CD4-positive, CD25-positive, alpha-beta regulatory T cell (primary cell): ENCODE results near the gene PPIP5K2. TPM values are rescaled to one million over a fixed set of nuclear protein-coding genes. Genes with fewer than 3 reads are reported as not detected.
A peak's percentile ranks its signal among the peaks of the same experiment; 100 is the strongest.
"Not testable (repeated sequence)": the region's sequence is repeated elsewhere in the genome, so short reads cannot be mapped to it uniquely, and the experiment has no call there.

ENCODE experiments used
- ATAC-seq, 2 donors: fragments of 150-1000 bp; cut with Tn5 transposase; one replicate each; pipeline ENCODE4 v1.10.0; 2021; ENCODE audit warnings: low read depth in 2 of 2, moderate number of reproducible peaks in 2 of 2, moderate library complexity in 1 of 2
- DNase-seq, 3 donors: peaks; one replicate each; pipeline versions ENCODE4 v3.0.0 to v3.0.0-alpha.2; 2012 to 2022; ENCODE audit warnings: mixed read lengths in 1 of 3
- H3K27ac ChIP-seq: one replicate; pipeline ENCODE4 v1.7.0; 2013; ENCODE audit warnings: mild to moderate bottlenecking, low read length; ENCODE audit not compliant: insufficient read depth, poor library complexity, severe bottlenecking
- H3K27me3 ChIP-seq: one replicate; pipeline ENCODE4 v1.7.0; 2013; ENCODE audit warnings: low read length; ENCODE audit not compliant: control insufficient read depth, insufficient read depth
- H3K36me3 ChIP-seq: one replicate; pipeline ENCODE4 v1.7.0; 2013; ENCODE audit warnings: mild to moderate bottlenecking, low read length, moderate library complexity; ENCODE audit not compliant: control insufficient read depth, insufficient read depth
- H3K4me1 ChIP-seq: 2 replicates; pipeline ENCODE4 v1.7.0; 2013; ENCODE audit warnings: mild to moderate bottlenecking, low read length; ENCODE audit not compliant: insufficient read depth, control insufficient read depth, poor library complexity, severe bottlenecking
- H3K4me3 ChIP-seq: one replicate; pipeline ENCODE4 v1.7.0; 2013; ENCODE audit warnings: low read depth, mild to moderate bottlenecking, low read length, moderate library complexity
- H3K9me3 ChIP-seq, 2 experiments: 1 replicate in 1 of 2; 2 replicates in 1 of 2; pipeline ENCODE4 v1.7.0; 2013; ENCODE audit warnings: low read length in 2 of 2, mild to moderate bottlenecking in 1 of 2, moderate library complexity in 1 of 2; ENCODE audit not compliant: control insufficient read depth in 2 of 2
- H3K27ac Mint-ChIP-seq, 3 donors: one replicate each; pipeline ENCODE4 v1.8.0; 2020 to 2022; ENCODE audit warnings: mild to moderate bottlenecking in 3 of 3, mixed read lengths in 3 of 3, moderate library complexity in 2 of 3
- H3K27me3 Mint-ChIP-seq: one replicate; pipeline ENCODE4 v1.8.0; 2022; ENCODE audit warnings: mild to moderate bottlenecking, mixed read lengths
- H3K36me3 Mint-ChIP-seq: one replicate; pipeline ENCODE4 v1.8.0; 2020; ENCODE audit warnings: mixed read lengths
- H3K4me1 Mint-ChIP-seq, 4 donors: one replicate each; pipeline ENCODE4 v1.8.0; 2020 to 2022; ENCODE audit warnings: mixed read lengths in 4 of 4, mild to moderate bottlenecking in 1 of 4
- H3K4me3 Mint-ChIP-seq, 4 donors: one replicate each; pipeline ENCODE4 v1.8.0; 2020 to 2022; ENCODE audit warnings: mild to moderate bottlenecking in 4 of 4, mixed read lengths in 4 of 4, moderate library complexity in 3 of 4
- H3K9me3 Mint-ChIP-seq, 7 donors: one replicate each; pipeline ENCODE4 v1.8.0; 2020 to 2022; ENCODE audit warnings: mixed read lengths in 7 of 7, mild to moderate bottlenecking in 3 of 7, moderate library complexity in 2 of 7
- polyA plus RNA-seq, 4 donors: library from polyadenylated mRNA; unstranded; fragments of 300-500 nt; fragmentation: Illumina TruSeq; gene quantifications; one replicate each; pipeline ENCODE4 v1.2.3, GENCODE V29; 2021
- total RNA-seq: library from RNA; stranded (reverse); gene quantifications from one replicate; pipeline ENCODE4 v1.2.3, GENCODE V29; 2022

Gene PPIP5K2
- total and polyA plus RNA-seq, 5 donors from 2014 or later, result 23.9 to 47.5 (median 24.3) TPM

DNA sequence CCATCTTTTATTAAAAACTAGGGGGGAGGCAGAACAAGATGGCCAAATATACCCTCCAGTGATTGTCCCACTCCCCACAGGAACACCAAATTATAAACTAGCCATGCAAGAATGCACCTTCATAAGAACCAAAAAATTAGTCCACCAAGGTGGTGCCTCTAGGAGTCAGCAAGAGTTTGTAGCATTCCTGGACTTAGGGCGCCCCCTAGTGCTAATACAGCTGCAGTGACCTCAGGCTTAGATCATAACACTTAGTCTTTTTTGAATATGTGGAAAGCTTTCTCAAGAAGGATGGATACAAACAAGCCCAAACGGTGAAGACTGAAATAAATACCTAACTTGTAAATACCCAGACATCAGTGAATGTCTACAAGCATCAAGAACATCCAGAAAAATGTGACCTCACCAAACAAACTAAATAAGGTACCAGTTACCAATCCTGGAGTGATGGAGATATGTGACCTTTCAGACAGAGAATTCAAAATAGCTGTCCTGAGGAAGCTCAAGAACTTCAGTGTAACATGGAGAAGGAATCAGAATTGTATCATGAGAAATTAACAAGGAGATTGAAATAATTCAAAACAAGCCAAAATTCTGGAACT lies 19.3 kb downstream of the PPIP5K2 start:
- ATAC-seq, result peak; percentile 91 to 94

DNA sequence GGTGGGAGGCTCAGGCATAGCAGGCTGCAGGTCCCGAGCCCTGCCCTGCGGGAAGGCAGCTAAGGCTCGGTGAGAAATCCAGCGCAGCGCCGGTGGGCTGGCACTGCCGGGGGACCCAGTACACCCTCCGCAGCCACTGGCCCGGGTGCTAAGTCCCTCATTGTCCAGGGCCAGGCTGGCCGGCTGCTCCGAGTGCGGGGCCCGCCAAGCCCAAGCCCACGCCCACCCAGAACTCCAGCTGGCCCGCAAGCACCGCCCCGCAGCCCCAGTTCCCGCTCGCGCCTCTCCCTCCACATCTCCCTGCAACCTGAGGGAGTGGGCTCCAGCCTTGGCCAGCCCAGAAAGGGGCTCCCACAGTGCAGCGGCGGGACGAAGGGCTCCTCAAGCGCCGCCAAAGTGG lies 22.0 kb downstream of the PPIP5K2 start:
- not testable (repeated sequence) for H3K27me3 Mint-ChIP-seq, H3K36me3 ChIP-seq, H3K4me1 Mint-ChIP-seq, ATAC-seq, H3K9me3 Mint-ChIP-seq, H3K9me3 ChIP-seq, H3K4me3 ChIP-seq, H3K4me1 ChIP-seq, H3K4me3 Mint-ChIP-seq, DNase-seq, H3K27ac Mint-ChIP-seq, H3K27me3 ChIP-seq, H3K27ac ChIP-seq
- H3K36me3 Mint-ChIP-seq, result peaks cover 23% of the 10 kb centered on the region

More for the DNA sequence above, 19.3 kb downstream of the PPIP5K2 start:
- Mint-ChIP-seq H3K9me3 (no peaks in the 10 kb centered on the region), H3K36me3 (peaks cover 20% of the 10 kb centered on the region), H3K4me3 (no peak overlapping the region), H3K27me3 (no peaks in the 10 kb centered on the region), H3K4me1 (peaks cover 6 to 12% (median 8%) of the 10 kb centered on the region in 4 donors), H3K27ac (peak overlapping the region in 1 of 3 donors; percentile 23)
- Histone ChIP-seq H3K9me3 (no peaks in the 10 kb centered on the region), H3K4me3 (no peak overlapping the region), H3K36me3 (peaks cover 13% of the 10 kb centered on the region), H3K4me1 (no peaks in the 10 kb centered on the region), H3K27me3 (no peaks in the 10 kb centered on the region), H3K27ac (no peak overlapping the region)
- DNase-seq, result peak; percentile 66 to 85 (median 81)

DNA sequence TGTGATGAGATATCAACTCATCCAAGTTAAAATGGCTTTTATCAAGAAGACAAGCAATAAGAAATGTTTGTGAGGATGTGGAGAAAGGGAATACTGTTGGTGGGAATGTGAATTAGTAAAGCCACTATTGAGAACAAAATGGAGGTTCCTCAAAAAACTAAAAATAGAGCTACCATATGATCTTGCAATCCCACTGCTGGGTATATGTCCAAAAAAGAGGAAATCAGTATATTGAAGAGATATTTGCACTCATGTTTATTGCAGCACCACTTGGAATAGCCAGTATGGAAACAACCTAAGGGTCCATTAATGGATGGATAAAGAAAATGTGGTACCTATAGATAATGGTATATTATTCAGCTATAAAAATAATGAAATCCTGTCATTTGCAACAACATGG lies 25.1 kb downstream of the PPIP5K2 start:
- no peaks in the 10 kb centered on the region for H3K9me3 Mint-ChIP-seq
- no peaks in the 10 kb centered on the region for H3K4me1 ChIP-seq
- DNase-seq (no peak), ATAC-seq (no peak)
- H3K9me3 ChIP-seq, result no peaks in the 10 kb centered on the region
- no peak overlapping the region for H3K27ac Mint-ChIP-seq
- H3K4me1 Mint-ChIP-seq, result peaks cover 0 to 2% (median 1%) of the 10 kb centered on the region in 4 donors
- H3K4me3 ChIP-seq, result no peak overlapping the region
- peaks cover 7% of the 10 kb centered on the region for H3K36me3 ChIP-seq
- no peaks in the 10 kb centered on the region for H3K27me3 ChIP-seq
- no peak overlapping the region for H3K27ac ChIP-seq
- H3K27me3 Mint-ChIP-seq, result no peaks in the 10 kb centered on the region
- H3K36me3 Mint-ChIP-seq, result peaks cover 14% of the 10 kb centered on the region
- H3K4me3 Mint-ChIP-seq, result no peak overlapping the region

DNA sequence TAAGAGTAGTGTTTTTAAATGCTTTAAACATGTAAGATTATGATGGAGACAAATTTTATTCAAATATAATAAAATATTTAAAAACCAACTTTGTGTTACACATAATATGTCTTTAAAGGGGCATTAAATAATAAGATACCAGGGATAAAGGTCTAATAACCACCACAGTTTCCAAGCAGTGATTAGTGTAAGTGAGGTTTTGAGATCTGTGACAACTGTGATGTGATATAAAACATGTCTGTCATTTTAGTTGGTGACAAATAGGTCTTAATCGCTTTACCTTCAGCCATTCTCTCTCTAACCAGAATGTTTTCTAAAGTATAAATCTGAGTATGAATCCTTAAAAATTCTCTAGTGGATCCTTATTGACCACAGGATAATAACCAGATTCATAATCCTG lies 28.1 kb downstream of the PPIP5K2 start:
- Mint-ChIP-seq H3K4me1 (peaks cover 0 to 2% (median 1%) of the 10 kb centered on the region in 4 donors), H3K36me3 (peaks cover 12% of the 10 kb centered on the region), H3K27me3 (no peaks in the 10 kb centered on the region), H3K9me3 (no peaks in the 10 kb centered on the region), H3K4me3 (no peak overlapping the region), H3K27ac (no peak overlapping the region)
- no peak for ATAC-seq
- no peak for DNase-seq
- no peaks in the 10 kb centered on the region for H3K27me3 ChIP-seq
- H3K4me1 ChIP-seq, result no peaks in the 10 kb centered on the region
- peaks cover 18% of the 10 kb centered on the region for H3K36me3 ChIP-seq
- no peak overlapping the region for H3K27ac ChIP-seq
- no peaks in the 10 kb centered on the region for H3K9me3 ChIP-seq
- H3K4me3 ChIP-seq, result no peak overlapping the region

DNA sequence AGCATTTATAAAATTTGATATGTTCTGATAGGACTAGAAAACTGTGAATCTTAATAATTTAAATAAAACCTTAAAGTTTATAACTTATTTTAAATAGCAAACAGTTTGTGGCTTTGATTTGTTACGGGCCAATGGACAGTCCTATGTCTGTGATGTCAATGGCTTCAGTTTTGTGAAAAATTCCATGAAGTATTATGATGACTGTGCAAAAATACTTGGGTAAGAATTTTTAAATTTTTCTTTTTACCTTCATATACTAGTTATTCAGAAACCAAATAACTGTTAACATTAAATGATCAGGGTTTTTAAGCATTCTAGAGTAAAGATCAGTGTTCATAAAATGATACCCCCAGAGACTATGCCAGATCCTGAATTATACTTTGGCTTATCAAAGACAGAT lies 31.1 kb downstream of the PPIP5K2 start:
- ATAC-seq, result no peak
- Histone ChIP-seq H3K27me3 (no peaks in the 10 kb centered on the region), H3K9me3 (no peaks in the 10 kb centered on the region), H3K4me1 (no peaks in the 10 kb centered on the region), H3K36me3 (peaks cover 29% of the 10 kb centered on the region), H3K27ac (no peak overlapping the region), H3K4me3 (no peak overlapping the region)
- Mint-ChIP-seq H3K9me3 (no peaks in the 10 kb centered on the region), H3K27ac (no peak overlapping the region), H3K36me3 (peaks cover 22% of the 10 kb centered on the region), H3K4me1 (peaks cover 0 to 6% (median 0%) of the 10 kb centered on the region in 4 donors), H3K4me3 (no peak overlapping the region), H3K27me3 (no peaks in the 10 kb centered on the region)
- no peak for DNase-seq

- no peaks in the 10 kb centered on the region for H3K4me1 ChIP-seq
- no peak overlapping the region for H3K4me3 ChIP-seq
- peak overlapping the region in 1 of 3 donors; percentile 56 for H3K27ac Mint-ChIP-seq
- H3K9me3 Mint-ChIP-seq, result no peaks in the 10 kb centered on the region
- no peak overlapping the region for H3K4me3 Mint-ChIP-seq
- peaks cover 27% of the 10 kb centered on the region for H3K36me3 ChIP-seq
- H3K27me3 ChIP-seq, result no peaks in the 10 kb centered on the region
- no peaks in the 10 kb centered on the region for H3K9me3 ChIP-seq
- no peak for DNase-seq
- H3K27ac ChIP-seq, result no peak overlapping the region
- no peaks in the 10 kb centered on the region for H3K27me3 Mint-ChIP-seq
- peaks cover 0 to 2% (median under 1%) of the 10 kb centered on the region in 4 donors for H3K4me1 Mint-ChIP-seq
- no peak for ATAC-seq
- peaks cover 47% of the 10 kb centered on the region for H3K36me3 Mint-ChIP-seq
Observed at GRCh38 chr5:103166706-103167105, 46.6 kb downstream of the PPIP5K2 start.

DNA sequence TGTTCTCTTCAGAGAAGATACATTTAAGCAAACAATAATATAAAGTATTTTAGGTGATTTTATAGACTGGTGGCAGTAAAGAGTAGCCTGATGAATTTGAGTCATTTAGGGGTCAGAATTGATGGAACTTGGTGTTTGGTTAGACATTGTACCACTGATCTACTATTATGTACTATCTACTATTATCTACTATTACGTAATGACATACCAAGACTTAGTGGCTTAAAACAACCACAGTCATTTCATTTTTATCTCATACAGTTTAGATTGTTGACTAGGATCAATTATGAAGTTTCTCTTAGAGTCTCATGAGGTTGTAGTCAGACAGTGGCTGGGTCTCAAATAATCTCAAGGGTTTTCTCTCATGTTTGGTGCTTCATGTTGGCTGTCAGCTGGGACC lies 54.0 kb downstream of the PPIP5K2 start:
- no peak for ATAC-seq
- no peak overlapping the region for H3K4me3 Mint-ChIP-seq
- Histone ChIP-seq H3K9me3 (no peaks in the 10 kb centered on the region), H3K36me3 (peaks cover 15% of the 10 kb centered on the region), H3K27ac (no peak overlapping the region), H3K4me3 (no peak overlapping the region), H3K27me3 (no peaks in the 10 kb centered on the region), H3K4me1 (no peaks in the 10 kb centered on the region)
- no peak overlapping the region for H3K27ac Mint-ChIP-seq
- H3K36me3 Mint-ChIP-seq, result peaks cover 27% of the 10 kb centered on the region
- DNase-seq, result no peak
- H3K4me1 Mint-ChIP-seq, result peaks cover 0 to 9% (median 0%) of the 10 kb centered on the region in 4 donors
- no peaks in the 10 kb centered on the region for H3K9me3 Mint-ChIP-seq
- no peaks in the 10 kb centered on the region for H3K27me3 Mint-ChIP-seq

DNA sequence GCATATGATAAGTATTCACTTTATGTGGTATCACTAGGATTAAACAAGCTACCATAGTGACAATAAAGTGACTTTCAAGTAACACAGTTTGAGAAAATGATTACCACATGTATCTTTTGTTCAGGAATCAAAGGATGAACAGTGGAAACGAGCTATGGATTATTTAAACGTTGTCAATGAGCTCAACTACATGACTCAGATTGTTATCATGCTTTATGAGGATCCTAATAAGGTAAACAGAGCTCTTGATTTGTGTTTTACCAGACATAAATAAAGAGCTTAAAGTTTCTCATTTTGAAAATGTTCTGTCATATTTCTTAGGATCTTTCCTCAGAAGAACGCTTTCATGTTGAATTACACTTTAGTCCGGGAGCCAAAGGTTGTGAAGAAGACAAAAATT lies 57.4 kb downstream of the PPIP5K2 start:
- Histone ChIP-seq H3K4me3 (no peak overlapping the region), H3K36me3 (peaks cover 39% of the 10 kb centered on the region), H3K4me1 (no peaks in the 10 kb centered on the region), H3K9me3 (no peaks in the 10 kb centered on the region), H3K27me3 (no peaks in the 10 kb centered on the region), H3K27ac (no peak overlapping the region)
- no peak for ATAC-seq
- H3K27ac Mint-ChIP-seq, result peak overlapping the region in 1 of 3 donors; percentile 48
- peaks cover 33% of the 10 kb centered on the region for H3K36me3 Mint-ChIP-seq
- no peaks in the 10 kb centered on the region for H3K9me3 Mint-ChIP-seq
- peaks cover 0 to 6% (median 2%) of the 10 kb centered on the region in 4 donors for H3K4me1 Mint-ChIP-seq
- no peak for DNase-seq
- no peaks in the 10 kb centered on the region for H3K27me3 Mint-ChIP-seq
- H3K4me3 Mint-ChIP-seq, result no peak overlapping the region
